HG03108 (cell line): ENCODE measurements around the gene ERVW-1.
"Not testable (repeated sequence)": the region's sequence is repeated elsewhere in the genome, so short reads cannot be mapped to it uniquely, and the experiment has no call there.

ENCODE experiments used
- ATAC-seq: cut with Tn5 transposase; IDR thresholded peaks from one replicate; pipeline ENCODE4 v1.9.1; 2021; ENCODE audit warnings: moderate library complexity; ENCODE audit not compliant: unreplicated experiment

Gene ERVW-1

GRCh38 chr7:92473989-92474388 is 3.8 kb downstream of the ERVW-1 start:
- ATAC-seq = not testable (repeated sequence)

GRCh38 chr7:92468589-92468988 is 9.2 kb downstream of the ERVW-1 start:
- not testable (repeated sequence) for ATAC-seq

- ATAC-seq = no peak
Measured at GRCh38 chr7:92466682-92467081, 11.1 kb downstream of the ERVW-1 start.

GRCh38 chr7:92464515-92464914 is 13.2 kb downstream of the ERVW-1 start:
- ATAC-seq = no peak

GRCh38 chr7:92462560-92462959 is 15.2 kb downstream of the ERVW-1 start:
- no peak for ATAC-seq

GRCh38 chr7:92461027-92462003 is 16.4 kb downstream of the ERVW-1 start:
- ATAC-seq = peak; percentile 61

- ATAC-seq = no peak
Measured at GRCh38 chr7:92460510-92460909, 17.2 kb downstream of the ERVW-1 start.

- no peak for ATAC-seq
Measured at GRCh38 chr7:92460109-92460508, 17.6 kb downstream of the ERVW-1 start.

- no peak for ATAC-seq
Measured at GRCh38 chr7:92456236-92456635, 21.5 kb downstream of the ERVW-1 start.

GRCh38 chr7:92451645-92452044 is 26.1 kb downstream of the ERVW-1 start:
- no peak for ATAC-seq

GRCh38 chr7:92448205-92448747 is 29.5 kb downstream of the ERVW-1 start:
- peak; percentile 34 for ATAC-seq

GRCh38 chr7:92447345-92448204 is 30.2 kb downstream of the ERVW-1 start, which contains the start of gene GATAD1:
GATAD1 (plus strand) TSS chr7:92447482; CDS start chr7:92447730, 248 bp downstream.
- peak; percentile 86 for ATAC-seq

- no peak for ATAC-seq
Measured at GRCh38 chr7:92446869-92447344, 30.8 kb downstream of the ERVW-1 start.

GRCh38 chr7:92442720-92443119 is 35.0 kb downstream of the ERVW-1 start:
- not testable (repeated sequence) for ATAC-seq

GRCh38 chr7:92437956-92438491 is 39.7 kb downstream of the ERVW-1 start:
- ATAC-seq = no peak

- ATAC-seq = no peak
Measured at GRCh38 chr7:92436612-92437445, 40.9 kb downstream of the ERVW-1 start.

- ATAC-seq = no peak
Measured at GRCh38 chr7:92435542-92435941, 42.2 kb downstream of the ERVW-1 start.

GRCh38 chr7:92433019-92433418 is 44.7 kb downstream of the ERVW-1 start:
- no peak for ATAC-seq

- no peak for ATAC-seq
Measured at GRCh38 chr7:92432299-92432946, 45.3 kb downstream of the ERVW-1 start.
